IPS-20b (cell line): Measurements from ENCODE around the gene TMEM175.

Experiments
- H3K27ac ChIP-seq: one replicate; pipeline ENCODE4 v1.5.1; 2013; ENCODE audit warnings: low read length
- H3K27me3 ChIP-seq: 2 replicates; pipeline ENCODE4 v1.6.1; 2013; ENCODE audit warnings: mild to moderate bottlenecking, low read length, inconsistent platforms; ENCODE audit not compliant: insufficient read depth
- H3K36me3 ChIP-seq: 2 replicates; pipeline ENCODE4 v1.6.1; 2013; ENCODE audit warnings: low read depth, mild to moderate bottlenecking, inconsistent platforms, low read length, moderate library complexity; ENCODE audit not compliant: insufficient read depth
- H3K4me1 ChIP-seq: 2 replicates; pipeline ENCODE4 v1.6.1; 2013; ENCODE audit warnings: mild to moderate bottlenecking, control low read depth, inconsistent platforms, low read length, moderate library complexity; ENCODE audit not compliant: insufficient read depth
- H3K4me3 ChIP-seq: 2 replicates; pipeline ENCODE4 v1.5.1; 2013; ENCODE audit warnings: mild to moderate bottlenecking, low read length, inconsistent platforms
- H3K9ac ChIP-seq: 2 replicates; pipeline ENCODE4 v1.6.1; 2013; ENCODE audit warnings: low read depth, mild to moderate bottlenecking, inconsistent platforms, low read length, moderate library complexity
- H3K9me3 ChIP-seq: 2 replicates; pipeline ENCODE4 v1.6.1; 2013; ENCODE audit warnings: mild to moderate bottlenecking, low read depth, low read length, inconsistent platforms; ENCODE audit not compliant: insufficient read depth

Gene TMEM175

GRCh38 chr4:964346-965025 is 32.2 kb downstream of the TMEM175 start:
- Histone ChIP-seq H3K9ac (no peak overlapping the region), H3K4me1 (no peaks in the 10 kb centered on the region), H3K9me3 (no peaks in the 10 kb centered on the region), H3K27ac (no peak overlapping the region), H3K36me3 (no peaks in the 10 kb centered on the region), H3K4me3 (no peak overlapping the region), H3K27me3 (peaks cover 22% of the 10 kb centered on the region)

DNA sequence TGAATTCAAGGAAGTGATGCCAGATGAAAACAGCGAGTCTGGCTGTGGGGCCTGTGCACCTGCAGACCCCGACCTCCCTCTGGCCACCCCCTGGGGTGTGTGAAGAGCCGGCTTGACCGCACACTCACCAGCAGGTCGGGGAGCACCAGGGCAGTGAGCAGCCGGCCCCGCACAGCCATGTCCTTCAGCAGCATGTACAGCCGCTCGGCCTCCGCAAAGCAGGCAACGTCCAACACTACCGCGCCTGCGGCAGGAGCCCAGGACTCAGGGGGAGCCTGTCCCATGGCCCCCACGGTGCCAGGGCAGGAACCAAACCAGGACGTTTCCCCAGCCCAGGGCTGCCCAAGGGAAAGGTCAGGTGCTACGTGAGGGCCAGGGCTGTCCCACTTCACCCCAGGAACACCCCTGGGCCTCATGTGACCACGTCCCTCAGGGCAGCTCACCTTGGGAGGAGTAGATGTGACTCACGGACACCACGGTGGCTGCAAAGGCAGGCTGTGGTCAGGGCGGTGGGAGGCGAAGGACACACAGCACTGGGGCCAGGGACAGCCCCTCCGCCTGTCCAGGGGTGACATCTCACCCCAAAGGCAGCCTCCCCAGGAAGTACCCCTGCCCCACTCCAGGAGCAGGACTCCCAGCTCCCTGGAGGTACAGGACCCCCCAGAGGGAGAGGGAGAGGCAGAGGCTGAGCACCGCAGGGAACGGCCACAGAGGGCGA is 32.9 kb downstream of the TMEM175 start:
- no peaks in the 10 kb centered on the region for H3K9me3 ChIP-seq
- H3K36me3 ChIP-seq, result no peaks in the 10 kb centered on the region
- no peaks in the 10 kb centered on the region for H3K4me1 ChIP-seq
- peaks cover 26% of the 10 kb centered on the region for H3K27me3 ChIP-seq
- no peak overlapping the region for H3K27ac ChIP-seq
- no peak overlapping the region for H3K9ac ChIP-seq
- no peak overlapping the region for H3K4me3 ChIP-seq

DNA sequence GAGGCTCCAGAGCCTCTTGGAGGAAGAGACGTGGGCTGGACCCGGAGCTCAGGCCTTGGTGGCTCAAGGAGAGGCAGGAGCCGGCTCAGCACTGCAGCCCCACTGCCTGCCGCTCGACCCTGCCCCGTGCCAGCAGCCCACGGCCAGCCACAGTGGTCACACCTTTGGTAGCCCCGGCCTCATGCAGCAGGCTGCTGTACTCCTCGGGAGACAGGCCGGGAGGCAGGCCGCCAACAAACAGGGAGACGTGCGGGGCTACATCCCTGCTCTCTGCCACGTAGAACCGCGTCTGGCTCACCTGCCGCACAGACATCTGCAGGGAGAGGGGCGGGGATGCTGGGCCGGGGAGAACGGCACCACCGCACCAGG is 33.5 kb downstream of the TMEM175 start:
- Histone ChIP-seq H3K27me3 (peaks cover 31% of the 10 kb centered on the region), H3K9ac (no peak overlapping the region), H3K4me3 (no peak overlapping the region), H3K9me3 (no peaks in the 10 kb centered on the region), H3K36me3 (no peaks in the 10 kb centered on the region), H3K27ac (no peak overlapping the region), H3K4me1 (no peaks in the 10 kb centered on the region)

- Histone ChIP-seq H3K9ac (no peak overlapping the region), H3K27me3 (peaks cover 39% of the 10 kb centered on the region), H3K4me1 (no peaks in the 10 kb centered on the region), H3K9me3 (no peaks in the 10 kb centered on the region), H3K36me3 (no peaks in the 10 kb centered on the region), H3K27ac (no peak overlapping the region), H3K4me3 (no peak overlapping the region)
These were observed 34.2 kb downstream of the TMEM175 start for GRCh38 chr4:966266-967112.

GRCh38 chr4:967113-968104 is 35.1 kb downstream of the TMEM175 start:
- Histone ChIP-seq H3K9me3 (no peaks in the 10 kb centered on the region), H3K36me3 (no peaks in the 10 kb centered on the region), H3K27ac (no peak overlapping the region), H3K4me1 (no peaks in the 10 kb centered on the region), H3K9ac (no peak overlapping the region), H3K27me3 (peaks cover 48% of the 10 kb centered on the region), H3K4me3 (peak overlapping the region; percentile 33; the same call in 1 of the 2 replicates)

DNA sequence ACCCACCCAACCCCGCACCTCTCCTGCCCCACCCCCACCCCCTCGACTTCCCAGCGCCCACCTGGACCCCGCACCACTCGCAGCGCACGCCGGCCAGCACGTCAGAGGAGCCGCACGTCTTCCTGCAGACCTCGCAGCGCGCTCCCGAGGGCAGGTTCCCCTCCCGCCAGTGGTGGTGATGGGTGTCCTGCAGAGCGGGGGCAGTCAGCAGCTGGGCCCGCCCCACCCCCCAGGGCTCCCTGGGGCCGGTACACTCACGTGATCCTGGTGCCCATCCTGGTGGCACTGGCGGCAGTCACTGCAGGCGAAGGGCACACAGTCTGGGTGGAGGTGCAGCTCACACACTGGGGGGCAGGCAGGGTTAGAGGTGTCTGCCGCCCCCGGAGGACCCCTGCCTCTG is 36.0 kb downstream of the TMEM175 start:
- Histone ChIP-seq H3K4me1 (no peaks in the 10 kb centered on the region), H3K9me3 (no peaks in the 10 kb centered on the region), H3K27ac (no peak overlapping the region), H3K27me3 (peaks cover 54% of the 10 kb centered on the region), H3K36me3 (no peaks in the 10 kb centered on the region), H3K9ac (no peak overlapping the region), H3K4me3 (no peak overlapping the region)

- no peaks in the 10 kb centered on the region for H3K9me3 ChIP-seq
- H3K4me1 ChIP-seq, result no peaks in the 10 kb centered on the region
- H3K4me3 ChIP-seq, result no peak overlapping the region
- H3K27me3 ChIP-seq, result peaks cover 54% of the 10 kb centered on the region
- no peak overlapping the region for H3K9ac ChIP-seq
- H3K36me3 ChIP-seq, result no peaks in the 10 kb centered on the region
- H3K27ac ChIP-seq, result no peak overlapping the region
These were observed 36.5 kb downstream of the TMEM175 start for GRCh38 chr4:968621-969394.

- Histone ChIP-seq H3K9me3 (no peaks in the 10 kb centered on the region), H3K36me3 (no peaks in the 10 kb centered on the region), H3K9ac (no peak overlapping the region), H3K4me1 (no peaks in the 10 kb centered on the region), H3K4me3 (no peak overlapping the region), H3K27me3 (peaks cover 67% of the 10 kb centered on the region), H3K27ac (no peak overlapping the region)
These were observed 37.9 kb downstream of the TMEM175 start for GRCh38 chr4:970046-970745.

- no peaks in the 10 kb centered on the region for H3K4me1 ChIP-seq
- H3K27ac ChIP-seq, result no peak overlapping the region
- no peaks in the 10 kb centered on the region for H3K9me3 ChIP-seq
- H3K9ac ChIP-seq, result no peak overlapping the region
- H3K36me3 ChIP-seq, result no peaks in the 10 kb centered on the region
- H3K27me3 ChIP-seq, result peaks cover 67% of the 10 kb centered on the region
- H3K4me3 ChIP-seq, result no peak overlapping the region
These were observed 38.7 kb downstream of the TMEM175 start for GRCh38 chr4:970854-971520.
